A673 (cell line): Measurements from ENCODE around the gene SPATS2. TPM values are rescaled to one million over a fixed set of nuclear protein-coding genes. Genes with fewer than 3 reads are reported as not detected.

Source experiments
- BruUV-seq: library from RNA; stranded (reverse); fragments of 400-500 nt; replicated peaks from 2 replicates; lab custom pipeline; 2021; lab: Mats Ljungman, UMichigan
- CTCF ChIA-PET: fragments of 300-600 bp; sonication (Branson Sonifier 250); formaldehyde crosslinking; loops from one replicate; lab custom pipeline; 2022; ENCODE audit warnings: antibody characterized with exemption; lab: Charles Lee
- POLR2A ChIA-PET: fragments of 300-600 bp; sonication (Branson Sonifier 250); formaldehyde crosslinking; loops from one replicate; lab custom pipeline; 2022; ENCODE audit warnings: antibody characterized with exemption; ENCODE audit not compliant: low non-redundant PET; lab: Charles Lee
- DNase-seq: peaks from one replicate; pipeline ENCODE4 v3.0.0-alpha.2; 2015; ENCODE audit warnings: low spot score
- H3K27ac ChIP-seq: fragments of 200-600 bp; sonication (generic); 2 replicates; pipeline ENCODE4 v1.5.1; 2016; ENCODE audit warnings: mixed run types, low read depth, mild to moderate bottlenecking, mixed read lengths, antibody characterized with exemption, low read length; ENCODE audit not compliant: poor library complexity, severe bottlenecking
- H3K27me3 ChIP-seq: fragments of 200-600 bp; sonication (generic); replicated peaks from 2 replicates; pipeline ENCODE4 v1.6.1; 2017; ENCODE audit warnings: mixed run types, low read depth, mild to moderate bottlenecking, mixed read lengths, antibody characterized with exemption, low read length; ENCODE audit not compliant: insufficient read depth, poor library complexity
- H3K36me3 ChIP-seq: fragments of 200-600 bp; sonication (generic); 2 replicates; pipeline ENCODE4 v1.6.1; 2016; ENCODE audit warnings: mixed run types, mild to moderate bottlenecking, mixed read lengths, antibody characterized with exemption, low read length; ENCODE audit not compliant: insufficient read depth, poor library complexity, severe bottlenecking
- H3K4me1 ChIP-seq: fragments of 200-600 bp; sonication (generic); 2 replicates; pipeline ENCODE4 v1.6.1; 2017; ENCODE audit warnings: mixed run types, mild to moderate bottlenecking, mixed read lengths, antibody characterized with exemption, low read length; ENCODE audit not compliant: insufficient read depth, poor library complexity, severe bottlenecking
- H3K4me3 ChIP-seq: fragments of 200-600 bp; sonication (generic); 2 replicates; pipeline ENCODE4 v1.5.1; 2016; ENCODE audit warnings: low read depth, mixed run types, mild to moderate bottlenecking, mixed read lengths, low read length; ENCODE audit not compliant: poor library complexity, severe bottlenecking
- H3K9me3 ChIP-seq: fragments of 200-600 bp; sonication (generic); 2 replicates; pipeline ENCODE4 v1.6.1; 2016; ENCODE audit warnings: mixed run types, low read depth, mild to moderate bottlenecking, mixed read lengths, antibody characterized with exemption, low read length; ENCODE audit not compliant: poor library complexity, severe bottlenecking
- EZH2 ChIP-seq: fragments of 200-600 bp; sonication (generic); IDR thresholded peaks from 2 replicates; pipeline ENCODE4 v1.6.1; 2017; ENCODE audit warnings: borderline replicate concordance, low read depth, mild to moderate bottlenecking, mixed read lengths, antibody characterized with exemption, low read length; ENCODE audit not compliant: poor library complexity, severe bottlenecking
- intact Hi-C: fragments of 100-400 bp; cut with micrococcal nuclease; formaldehyde crosslinking; loops from one replicate; pipeline ENCODE4 v1.10.0; 2022; ENCODE audit not compliant: unreplicated experiment
- total RNA-seq: library from RNA; stranded (reverse); gene quantifications from 2 replicates; pipeline ENCODE4 v1.2.3, GENCODE V29; 2021
- TF ChIP-seq, protein P1 (sequence below): fragments of 300-800, 200-600 bp; sonication (generic); conservative IDR thresholded peaks from 2 replicates; pipeline ENCODE4 v1.5.1; 2017; ENCODE audit warnings: low read depth, mild to moderate bottlenecking, antibody characterized with exemption, low read length, moderate library complexity, mixed read lengths

SPATS2 gene
- total RNA-seq, 1 experiment from 2014 or later = 82.8 TPM

- TF ChIP-seq EZH2 = no peak
- TF ChIP-seq, protein P1, sequence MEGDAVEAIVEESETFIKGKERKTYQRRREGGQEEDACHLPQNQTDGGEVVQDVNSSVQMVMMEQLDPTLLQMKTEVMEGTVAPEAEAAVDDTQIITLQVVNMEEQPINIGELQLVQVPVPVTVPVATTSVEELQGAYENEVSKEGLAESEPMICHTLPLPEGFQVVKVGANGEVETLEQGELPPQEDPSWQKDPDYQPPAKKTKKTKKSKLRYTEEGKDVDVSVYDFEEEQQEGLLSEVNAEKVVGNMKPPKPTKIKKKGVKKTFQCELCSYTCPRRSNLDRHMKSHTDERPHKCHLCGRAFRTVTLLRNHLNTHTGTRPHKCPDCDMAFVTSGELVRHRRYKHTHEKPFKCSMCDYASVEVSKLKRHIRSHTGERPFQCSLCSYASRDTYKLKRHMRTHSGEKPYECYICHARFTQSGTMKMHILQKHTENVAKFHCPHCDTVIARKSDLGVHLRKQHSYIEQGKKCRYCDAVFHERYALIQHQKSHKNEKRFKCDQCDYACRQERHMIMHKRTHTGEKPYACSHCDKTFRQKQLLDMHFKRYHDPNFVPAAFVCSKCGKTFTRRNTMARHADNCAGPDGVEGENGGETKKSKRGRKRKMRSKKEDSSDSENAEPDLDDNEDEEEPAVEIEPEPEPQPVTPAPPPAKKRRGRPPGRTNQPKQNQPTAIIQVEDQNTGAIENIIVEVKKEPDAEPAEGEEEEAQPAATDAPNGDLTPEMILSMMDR = no peak
- Histone ChIP-seq H3K27me3 (no peaks in the 10 kb centered on the region), H3K4me3 (no peak overlapping the region), H3K36me3 (no peaks in the 10 kb centered on the region), H3K9me3 (no peaks in the 10 kb centered on the region), H3K27ac (no peak overlapping the region), H3K4me1 (peaks cover 8% of the 10 kb centered on the region)
- intact Hi-C loops = no loop called here
- no peak for DNase-seq
- no TSS peak for BruUV-seq
- ChIA-PET POLR2A (interaction anchor here (0.6 kb wide), 1 partner anchor 77 kb away, joined by 4 read pairs; no protein-coding TSS in a partner anchor), CTCF (no interaction called here)
Measured at GRCh38 chr12:49352351-49352750, 14.9 kb upstream of the SPATS2 start.

DNA sequence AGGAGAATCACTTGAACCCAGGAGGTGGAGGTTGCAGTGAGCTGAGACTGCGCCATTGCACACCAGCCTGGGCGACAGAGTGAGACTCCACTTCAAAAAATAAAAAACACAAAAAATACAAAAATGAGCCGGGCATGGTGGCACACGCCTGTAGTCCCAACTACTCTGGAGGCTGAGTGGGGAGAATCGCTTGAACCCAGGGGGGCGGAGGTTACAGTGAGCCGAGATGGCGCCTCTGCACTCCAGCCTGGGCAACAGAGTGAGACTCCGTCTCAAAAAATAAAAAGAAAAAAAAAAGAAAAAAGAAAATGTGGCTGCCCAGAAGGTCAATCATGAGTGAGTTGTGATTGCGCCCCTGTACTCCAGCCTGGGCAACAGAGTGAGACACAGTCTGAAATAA lies 11.3 kb upstream of the SPATS2 start:
- Histone ChIP-seq H3K9me3 (no peaks in the 10 kb centered on the region), H3K4me1 (peaks cover 5% of the 10 kb centered on the region), H3K36me3 (no peaks in the 10 kb centered on the region), H3K27ac (no peak overlapping the region), H3K4me3 (no peak overlapping the region), H3K27me3 (no peaks in the 10 kb centered on the region)
- intact Hi-C loops = loop anchor here (2.0 to 5.0 kb wide), 2 partner anchors 67 to 226 kb away; no protein-coding TSS in a partner anchor
- DNase-seq = no peak
- BruUV-seq = no TSS peak
- CTCF ChIA-PET = no interaction called here
- TF ChIP-seq EZH2 = no peak
- TF ChIP-seq, protein P1 = no peak
- POLR2A ChIA-PET = no interaction called here

- CTCF ChIA-PET = interaction anchor here (0.5 to 2.5 kb wide), 10 partner anchors 9 to 224 kb away, joined by 3 to 33 read pairs (median 6); no protein-coding TSS in a partner anchor
- H3K36me3 ChIP-seq = no peaks in the 10 kb centered on the region
- no TSS peak for BruUV-seq
- POLR2A ChIA-PET = no interaction called here
- TF ChIP-seq EZH2 = no peak
- TF ChIP-seq, protein P1 = peak; percentile 65
- intact Hi-C loops = loop anchor here (2.0 to 5.0 kb wide), 2 partner anchors 68 to 225 kb away; no protein-coding TSS in a partner anchor
- H3K27ac ChIP-seq = no peak overlapping the region
- no peak overlapping the region for H3K4me3 ChIP-seq
- H3K9me3 ChIP-seq = no peaks in the 10 kb centered on the region
- H3K4me1 ChIP-seq = peaks cover 5% of the 10 kb centered on the region
- no peaks in the 10 kb centered on the region for H3K27me3 ChIP-seq
- peak; percentile 69 for DNase-seq
Measured at GRCh38 chr12:49357103-49357678, 10.1 kb upstream of the SPATS2 start.
